Nephron (organoid): ENCODE data around the gene DNAH2.

Experiments used
- H3K27ac Mint-ChIP-seq, 3 experiments: 2 replicates each; pipeline ENCODE4 v1.8.0; 2020; ENCODE audit warnings: mixed read lengths in 3 of 3, mild to moderate bottlenecking in 2 of 3, moderate library complexity in 1 of 3
- H3K27me3 Mint-ChIP-seq: 2 replicates; pipeline ENCODE4 v1.8.0; 2021; ENCODE audit warnings: low read depth, mild to moderate bottlenecking, moderate library complexity, mixed read lengths
- H3K36me3 Mint-ChIP-seq: 2 replicates; pipeline ENCODE4 v1.8.0; 2020; ENCODE audit warnings: low read depth, mixed read lengths
- H3K4me1 Mint-ChIP-seq: 2 replicates; pipeline ENCODE4 v1.8.0; 2020; ENCODE audit warnings: mixed read lengths
- H3K4me3 Mint-ChIP-seq, 3 experiments: 2 replicates each; pipeline ENCODE4 v1.8.0; 2020; ENCODE audit warnings: mild to moderate bottlenecking in 3 of 3, mixed read lengths in 3 of 3, moderate library complexity in 2 of 3
- H3K9me3 Mint-ChIP-seq: 2 replicates; pipeline ENCODE4 v1.8.0; 2020; ENCODE audit warnings: mixed read lengths
- TF ChIP-seq, protein P1 (sequence below), 3 experiments: fragments of 200-600 bp; sonication (generic); IDR thresholded peaks; one replicate each; pipeline ENCODE4 v1.5.0; 2021; ENCODE audit warnings: antibody characterized with exemption in 3 of 3; ENCODE audit not compliant: unreplicated experiment in 3 of 3

The DNAH2 gene

DNA sequence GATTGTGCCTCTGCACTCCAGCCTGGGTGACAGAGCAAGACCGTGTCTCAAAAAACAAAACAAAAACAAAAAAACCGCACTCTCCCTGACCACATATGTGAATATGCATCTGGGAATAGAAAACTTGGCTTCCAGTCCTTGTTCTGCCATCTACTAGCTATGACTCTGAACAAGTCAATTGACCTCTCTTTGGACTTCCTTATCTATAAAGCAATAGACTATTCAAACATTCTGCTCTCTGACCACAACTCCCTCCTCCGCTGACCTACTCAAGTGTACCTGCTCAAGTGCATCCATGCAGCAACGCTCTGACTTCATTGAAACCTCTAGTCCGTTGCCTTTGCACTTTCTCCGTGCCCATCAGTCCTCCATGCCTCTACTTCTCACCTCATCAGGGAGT lies 63.9 kb downstream of the DNAH2 start:
- TF ChIP-seq, protein P1, sequence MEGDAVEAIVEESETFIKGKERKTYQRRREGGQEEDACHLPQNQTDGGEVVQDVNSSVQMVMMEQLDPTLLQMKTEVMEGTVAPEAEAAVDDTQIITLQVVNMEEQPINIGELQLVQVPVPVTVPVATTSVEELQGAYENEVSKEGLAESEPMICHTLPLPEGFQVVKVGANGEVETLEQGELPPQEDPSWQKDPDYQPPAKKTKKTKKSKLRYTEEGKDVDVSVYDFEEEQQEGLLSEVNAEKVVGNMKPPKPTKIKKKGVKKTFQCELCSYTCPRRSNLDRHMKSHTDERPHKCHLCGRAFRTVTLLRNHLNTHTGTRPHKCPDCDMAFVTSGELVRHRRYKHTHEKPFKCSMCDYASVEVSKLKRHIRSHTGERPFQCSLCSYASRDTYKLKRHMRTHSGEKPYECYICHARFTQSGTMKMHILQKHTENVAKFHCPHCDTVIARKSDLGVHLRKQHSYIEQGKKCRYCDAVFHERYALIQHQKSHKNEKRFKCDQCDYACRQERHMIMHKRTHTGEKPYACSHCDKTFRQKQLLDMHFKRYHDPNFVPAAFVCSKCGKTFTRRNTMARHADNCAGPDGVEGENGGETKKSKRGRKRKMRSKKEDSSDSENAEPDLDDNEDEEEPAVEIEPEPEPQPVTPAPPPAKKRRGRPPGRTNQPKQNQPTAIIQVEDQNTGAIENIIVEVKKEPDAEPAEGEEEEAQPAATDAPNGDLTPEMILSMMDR (IDR thresholded peaks at IDR 0.05; ENCODE audit: unreplicated experiment in 3 of 3): no peak
- Mint-ChIP-seq H3K9me3 (no peaks in the 10 kb centered on the region), H3K27me3 (peaks cover 3% of the 10 kb centered on the region), H3K36me3 (no peaks in the 10 kb centered on the region), H3K4me1 (no peaks in the 10 kb centered on the region), H3K27ac (no peak overlapping the region), H3K4me3 (no peak overlapping the region)

DNA sequence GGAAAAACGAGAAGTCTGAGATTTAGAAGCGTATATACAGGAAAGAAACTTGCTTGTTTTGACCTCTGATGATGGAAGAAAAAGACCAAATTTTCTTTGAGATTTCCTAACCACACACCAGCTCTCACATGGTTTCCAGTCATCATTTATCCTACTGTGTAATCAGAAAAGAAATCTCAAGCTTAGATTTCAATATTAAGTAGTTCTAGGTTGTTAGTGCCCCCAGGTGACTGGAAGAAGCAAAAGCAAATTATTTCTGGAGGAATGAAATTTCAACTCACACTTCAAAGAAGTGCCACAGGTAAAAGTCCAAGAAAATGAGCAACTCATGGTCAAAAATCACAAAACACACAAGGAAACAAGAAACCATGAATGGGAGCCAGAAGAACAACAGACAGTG lies 64.7 kb downstream of the DNAH2 start:
- H3K36me3 Mint-ChIP-seq: no peaks in the 10 kb centered on the region
- no peak overlapping the region for H3K27ac Mint-ChIP-seq
- H3K27me3 Mint-ChIP-seq: peaks cover 1% of the 10 kb centered on the region
- H3K9me3 Mint-ChIP-seq: no peaks in the 10 kb centered on the region
- no peak overlapping the region for H3K4me3 Mint-ChIP-seq
- H3K4me1 Mint-ChIP-seq: no peaks in the 10 kb centered on the region
- TF ChIP-seq, protein P1 (IDR thresholded peaks at IDR 0.05; ENCODE audit: unreplicated experiment in 3 of 3): no peak

DNA sequence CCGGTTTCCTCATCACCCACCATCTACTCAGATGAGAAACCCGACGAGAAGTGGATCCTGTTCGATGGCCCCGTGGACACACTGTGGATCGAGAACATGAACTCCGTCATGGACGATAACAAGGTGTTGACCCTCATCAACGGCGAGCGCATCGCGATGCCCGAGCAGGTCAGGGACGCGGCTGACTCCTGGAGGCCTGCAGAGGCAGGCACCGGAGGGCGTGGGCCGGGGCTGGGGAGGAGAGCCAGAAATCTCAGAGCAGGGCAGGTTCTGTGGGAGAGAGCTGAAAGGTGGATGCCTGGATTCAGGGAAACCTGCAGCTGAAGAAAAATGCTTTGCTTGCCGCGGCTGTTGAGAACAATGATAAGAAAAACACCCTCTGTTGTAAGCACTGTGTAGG lies 69.3 kb downstream of the DNAH2 start:
- no peaks in the 10 kb centered on the region for H3K4me1 Mint-ChIP-seq
- no peak overlapping the region for H3K4me3 Mint-ChIP-seq
- TF ChIP-seq, protein P1 (IDR thresholded peaks at IDR 0.05; ENCODE audit: unreplicated experiment in 3 of 3): no peak
- H3K27ac Mint-ChIP-seq: no peak overlapping the region
- no peaks in the 10 kb centered on the region for H3K9me3 Mint-ChIP-seq
- no peaks in the 10 kb centered on the region for H3K36me3 Mint-ChIP-seq
- H3K27me3 Mint-ChIP-seq: peaks cover 5% of the 10 kb centered on the region

DNA sequence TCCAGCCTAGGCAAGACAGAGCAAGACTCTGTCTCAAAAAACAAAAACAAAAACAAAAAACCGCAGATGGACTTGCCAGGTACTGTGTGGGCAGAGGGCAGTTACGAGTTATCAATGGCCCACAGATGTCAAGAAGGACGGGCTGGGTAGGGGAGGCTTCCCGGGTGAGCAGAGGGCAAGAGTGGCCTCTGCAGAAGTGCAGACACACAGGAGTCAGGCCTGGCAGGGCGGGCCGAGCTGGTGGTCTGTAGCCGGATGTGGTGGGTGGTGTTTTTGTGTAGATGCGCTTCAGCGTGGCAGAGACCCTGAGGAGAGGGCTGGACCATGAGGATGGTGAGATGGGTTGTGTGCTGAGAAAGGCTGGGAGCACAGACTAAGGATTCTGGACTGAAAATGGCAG lies 71.6 kb downstream of the DNAH2 start:
- no peaks in the 10 kb centered on the region for H3K9me3 Mint-ChIP-seq
- H3K4me3 Mint-ChIP-seq: no peak overlapping the region
- H3K4me1 Mint-ChIP-seq: no peaks in the 10 kb centered on the region
- no peaks in the 10 kb centered on the region for H3K36me3 Mint-ChIP-seq
- H3K27me3 Mint-ChIP-seq: peaks cover 5% of the 10 kb centered on the region
- no peak overlapping the region for H3K27ac Mint-ChIP-seq
- TF ChIP-seq, protein P1 (IDR thresholded peaks at IDR 0.05; ENCODE audit: unreplicated experiment in 3 of 3): no peak

DNA sequence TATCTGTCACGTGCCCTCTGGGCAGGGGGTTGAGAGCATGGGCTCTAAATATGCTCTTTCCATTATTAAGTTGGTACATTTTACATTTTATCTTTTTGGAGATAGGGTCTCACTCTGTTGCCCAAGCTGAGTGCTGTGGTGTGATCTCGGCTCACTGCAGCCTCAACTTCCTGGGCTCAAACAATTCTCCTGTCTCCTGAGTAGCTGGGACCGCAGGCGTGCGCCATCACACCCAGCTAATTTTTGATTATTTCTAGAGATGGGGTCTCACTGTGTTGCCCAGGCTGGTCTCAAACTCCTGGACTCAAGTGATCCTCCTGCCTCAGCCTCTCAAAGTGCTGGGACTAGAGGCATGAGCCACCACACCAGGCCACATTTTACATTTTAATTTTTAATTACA lies 72.6 kb downstream of the DNAH2 start:
- peaks cover 5% of the 10 kb centered on the region for H3K27me3 Mint-ChIP-seq
- H3K36me3 Mint-ChIP-seq: no peaks in the 10 kb centered on the region
- no peak overlapping the region for H3K27ac Mint-ChIP-seq
- no peaks in the 10 kb centered on the region for H3K4me1 Mint-ChIP-seq
- H3K4me3 Mint-ChIP-seq: no peak overlapping the region
- TF ChIP-seq, protein P1 (IDR thresholded peaks at IDR 0.05; ENCODE audit: unreplicated experiment in 3 of 3): no peak
- H3K9me3 Mint-ChIP-seq: no peaks in the 10 kb centered on the region

DNA sequence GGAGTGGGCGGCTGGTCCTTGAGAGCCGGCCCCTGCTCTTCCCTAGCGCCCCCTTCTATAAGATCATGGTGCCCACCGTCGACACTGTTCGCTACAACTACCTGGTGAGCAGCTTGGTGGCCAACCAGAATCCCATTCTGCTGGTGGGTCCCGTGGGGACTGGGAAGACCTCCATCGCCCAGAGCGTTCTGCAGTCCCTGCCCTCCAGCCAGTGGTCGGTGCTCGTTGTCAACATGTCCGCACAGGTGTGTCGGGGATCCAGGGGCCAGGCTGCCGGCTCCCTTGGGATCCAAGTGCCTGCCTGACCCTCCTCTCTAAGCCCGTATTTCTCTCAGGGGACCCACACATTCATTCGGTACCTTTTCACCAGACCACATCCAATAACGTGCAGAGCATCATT lies 75.1 kb downstream of the DNAH2 start:
- no peak overlapping the region for H3K4me3 Mint-ChIP-seq
- no peaks in the 10 kb centered on the region for H3K4me1 Mint-ChIP-seq
- peaks cover 5% of the 10 kb centered on the region for H3K27me3 Mint-ChIP-seq
- H3K9me3 Mint-ChIP-seq: no peaks in the 10 kb centered on the region
- H3K27ac Mint-ChIP-seq: no peak overlapping the region
- H3K36me3 Mint-ChIP-seq: no peaks in the 10 kb centered on the region
- TF ChIP-seq, protein P1 (IDR thresholded peaks at IDR 0.05; ENCODE audit: unreplicated experiment in 3 of 3): no peak
